GM12891 (cell line): Measurements from ENCODE around the gene EGFR.

Experiments used
- PAX5 ChIP-seq: IDR thresholded peaks from 2 replicates; pipeline ENCODE4 v1.6.1; 2011; ENCODE audit warnings: low read length, moderate library complexity, mild to moderate bottlenecking; ENCODE audit not compliant: insufficient read depth, severe bottlenecking
- POLR2A ChIP-seq: IDR thresholded peaks from 2 replicates; pipeline ENCODE4 v1.6.1; 2011; ENCODE audit warnings: low read depth, low read length, control low read depth
- POLR2AphosphoS5 ChIP-seq: IDR thresholded peaks from 2 replicates; pipeline ENCODE4 v1.6.1; 2011; ENCODE audit warnings: low read depth, low read length, control low read depth
- POU2F2 ChIP-seq: IDR thresholded peaks from 2 replicates; pipeline ENCODE4 v1.6.1; 2011; ENCODE audit warnings: low read depth, mild to moderate bottlenecking, control low read depth, low read length, moderate library complexity
- TAF1 ChIP-seq: IDR thresholded peaks from 2 replicates; pipeline ENCODE4 v1.6.1; 2011; ENCODE audit warnings: low read depth, low read length, control low read depth

DNA sequence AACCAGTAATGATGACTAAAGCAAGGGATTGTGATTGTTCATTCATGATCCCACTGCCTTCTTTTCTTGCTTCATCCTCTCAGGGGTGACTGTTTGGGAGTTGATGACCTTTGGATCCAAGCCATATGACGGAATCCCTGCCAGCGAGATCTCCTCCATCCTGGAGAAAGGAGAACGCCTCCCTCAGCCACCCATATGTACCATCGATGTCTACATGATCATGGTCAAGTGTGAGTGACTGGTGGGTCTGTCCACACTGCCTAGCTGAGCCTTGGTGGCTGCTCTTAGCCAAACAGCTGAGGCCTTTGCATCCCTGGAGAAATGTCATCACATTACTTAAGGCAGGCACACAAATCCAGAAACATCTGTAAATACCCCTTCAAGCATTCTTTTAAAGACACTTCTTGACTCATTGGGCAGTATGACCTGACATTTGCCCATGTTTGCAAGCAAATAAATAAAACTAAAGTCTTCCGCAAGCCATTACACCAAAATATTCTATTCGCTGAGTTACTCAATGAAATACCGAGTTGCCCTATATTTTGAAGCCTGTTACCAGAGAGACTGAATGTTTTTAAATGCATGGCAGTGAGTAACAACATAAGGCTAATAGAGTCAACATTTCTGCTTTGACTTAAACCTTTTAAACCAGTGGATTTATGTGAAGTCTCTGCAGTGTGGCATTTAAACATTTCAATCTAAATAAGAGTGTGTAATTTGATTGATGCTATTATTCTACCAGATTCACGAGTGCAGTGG, 180.0 kb downstream of the EGFR start:
- TF ChIP-seq POLR2A, result no peak
- TF ChIP-seq PAX5, result no peak
- no peak for TF ChIP-seq TAF1
- no peak for TF ChIP-seq POLR2AphosphoS5
- TF ChIP-seq POU2F2, result no peak
